Nephron progenitor cell (in vitro differentiated cells): ENCODE data around the gene FTO.

ENCODE experiments used
- DNase-seq: peaks from one replicate; pipeline ENCODE4 v3.0.0; 2021
- H3K27ac Mint-ChIP-seq: 2 replicates; pipeline ENCODE4 v1.8.0; 2021; ENCODE audit warnings: mild to moderate bottlenecking, moderate library complexity, mixed read lengths
- H3K27me3 Mint-ChIP-seq: 2 replicates; pipeline ENCODE4 v1.8.0; 2021; ENCODE audit warnings: mild to moderate bottlenecking, low read depth, mixed read lengths; ENCODE audit not compliant: poor library complexity
- H3K36me3 Mint-ChIP-seq: 2 replicates; pipeline ENCODE4 v1.8.0; 2021; ENCODE audit warnings: low read depth, mixed read lengths
- H3K4me1 Mint-ChIP-seq: 2 replicates; pipeline ENCODE4 v1.8.0; 2021; ENCODE audit warnings: mixed read lengths
- H3K4me3 Mint-ChIP-seq: 2 replicates; pipeline ENCODE4 v1.8.0; 2021; ENCODE audit warnings: mild to moderate bottlenecking, moderate library complexity, mixed read lengths
- H3K9me3 Mint-ChIP-seq: 2 replicates; pipeline ENCODE4 v1.8.0; 2021; ENCODE audit warnings: mild to moderate bottlenecking, moderate library complexity, mixed read lengths
- TF ChIP-seq, protein P1 (sequence below): fragments of 200-600 bp; sonication (generic); IDR thresholded peaks from 2 replicates; pipeline ENCODE4 v1.5.0; 2021; ENCODE audit warnings: antibody characterized with exemption

Gene FTO

DNA sequence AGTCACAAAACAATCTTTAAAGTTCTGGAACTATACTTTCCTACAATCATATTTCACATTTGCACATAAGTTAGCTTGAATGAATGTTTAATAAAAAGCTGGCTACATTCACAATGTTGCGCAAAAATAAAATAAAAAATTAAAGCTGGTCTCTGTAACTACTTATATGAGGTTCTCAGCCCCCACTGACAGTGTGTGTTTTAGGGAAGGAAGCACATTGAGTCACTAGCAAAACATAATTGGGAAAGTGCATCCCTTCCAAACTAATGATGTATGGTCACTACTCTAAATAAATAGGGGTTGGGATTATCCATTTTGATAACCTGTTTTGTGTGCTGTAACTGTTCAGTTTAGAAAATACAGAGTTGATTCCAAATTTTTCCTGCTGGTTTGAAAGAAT, 330.7 kb downstream of the FTO start:
- Mint-ChIP-seq H3K27ac (no peak overlapping the region), H3K36me3 (peaks cover 41% of the 10 kb centered on the region), H3K27me3 (peaks cover 5% of the 10 kb centered on the region), H3K9me3 (peaks cover 37% of the 10 kb centered on the region), H3K4me3 (no peak overlapping the region), H3K4me1 (peaks cover 41% of the 10 kb centered on the region)
- TF ChIP-seq, protein P1, sequence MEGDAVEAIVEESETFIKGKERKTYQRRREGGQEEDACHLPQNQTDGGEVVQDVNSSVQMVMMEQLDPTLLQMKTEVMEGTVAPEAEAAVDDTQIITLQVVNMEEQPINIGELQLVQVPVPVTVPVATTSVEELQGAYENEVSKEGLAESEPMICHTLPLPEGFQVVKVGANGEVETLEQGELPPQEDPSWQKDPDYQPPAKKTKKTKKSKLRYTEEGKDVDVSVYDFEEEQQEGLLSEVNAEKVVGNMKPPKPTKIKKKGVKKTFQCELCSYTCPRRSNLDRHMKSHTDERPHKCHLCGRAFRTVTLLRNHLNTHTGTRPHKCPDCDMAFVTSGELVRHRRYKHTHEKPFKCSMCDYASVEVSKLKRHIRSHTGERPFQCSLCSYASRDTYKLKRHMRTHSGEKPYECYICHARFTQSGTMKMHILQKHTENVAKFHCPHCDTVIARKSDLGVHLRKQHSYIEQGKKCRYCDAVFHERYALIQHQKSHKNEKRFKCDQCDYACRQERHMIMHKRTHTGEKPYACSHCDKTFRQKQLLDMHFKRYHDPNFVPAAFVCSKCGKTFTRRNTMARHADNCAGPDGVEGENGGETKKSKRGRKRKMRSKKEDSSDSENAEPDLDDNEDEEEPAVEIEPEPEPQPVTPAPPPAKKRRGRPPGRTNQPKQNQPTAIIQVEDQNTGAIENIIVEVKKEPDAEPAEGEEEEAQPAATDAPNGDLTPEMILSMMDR: no peak
- DNase-seq: no peak

DNA sequence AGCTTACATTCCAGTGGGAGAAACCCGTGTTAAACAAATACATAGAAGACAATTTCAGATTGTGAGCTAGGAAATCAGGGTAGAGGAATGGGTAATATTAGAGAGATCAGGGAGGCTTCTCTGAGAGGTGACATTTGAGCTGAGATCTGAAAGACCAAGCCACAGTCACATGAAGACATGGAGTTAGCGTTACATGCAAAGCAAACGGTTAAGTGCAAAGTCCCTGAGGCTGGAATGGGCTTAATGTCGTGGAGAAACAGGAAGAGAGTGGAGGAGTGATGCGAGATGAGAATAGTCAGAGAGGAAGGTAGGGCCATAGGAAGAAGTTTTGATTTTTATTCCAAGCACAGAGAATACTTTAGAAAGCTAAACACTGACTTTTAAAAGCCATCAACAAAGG, 336.5 kb downstream of the FTO start:
- peaks cover 35% of the 10 kb centered on the region for H3K4me1 Mint-ChIP-seq
- no peak overlapping the region for H3K27ac Mint-ChIP-seq
- no peaks in the 10 kb centered on the region for H3K27me3 Mint-ChIP-seq
- H3K4me3 Mint-ChIP-seq: no peak overlapping the region
- H3K9me3 Mint-ChIP-seq: peaks cover 28% of the 10 kb centered on the region
- DNase-seq: no peak
- TF ChIP-seq, protein P1: no peak
- H3K36me3 Mint-ChIP-seq: peaks cover 36% of the 10 kb centered on the region

DNA sequence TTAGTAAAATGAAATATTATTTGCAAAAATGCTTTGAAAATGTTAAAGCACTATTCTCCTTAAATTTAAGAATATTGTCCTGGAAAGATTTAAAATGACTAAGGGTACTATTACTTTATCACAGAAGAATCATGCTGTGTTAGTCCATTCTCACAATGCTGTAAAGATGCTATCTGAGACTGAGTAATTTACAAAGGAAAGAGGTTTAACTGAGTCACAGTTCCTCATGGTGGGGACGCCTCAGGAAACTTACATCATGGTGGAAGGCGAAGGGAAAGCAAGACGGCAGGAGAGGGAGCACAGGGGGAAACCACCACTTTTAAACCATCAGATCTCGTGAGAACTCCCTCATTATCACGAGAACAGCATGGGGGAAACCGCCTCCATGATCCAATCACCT, 337.0 kb downstream of the FTO start:
- Mint-ChIP-seq H3K4me1 (peaks cover 30% of the 10 kb centered on the region), H3K4me3 (no peak overlapping the region), H3K36me3 (peaks cover 36% of the 10 kb centered on the region), H3K27ac (no peak overlapping the region), H3K9me3 (peaks cover 28% of the 10 kb centered on the region), H3K27me3 (no peaks in the 10 kb centered on the region)
- no peak for DNase-seq
- TF ChIP-seq, protein P1: no peak

DNA sequence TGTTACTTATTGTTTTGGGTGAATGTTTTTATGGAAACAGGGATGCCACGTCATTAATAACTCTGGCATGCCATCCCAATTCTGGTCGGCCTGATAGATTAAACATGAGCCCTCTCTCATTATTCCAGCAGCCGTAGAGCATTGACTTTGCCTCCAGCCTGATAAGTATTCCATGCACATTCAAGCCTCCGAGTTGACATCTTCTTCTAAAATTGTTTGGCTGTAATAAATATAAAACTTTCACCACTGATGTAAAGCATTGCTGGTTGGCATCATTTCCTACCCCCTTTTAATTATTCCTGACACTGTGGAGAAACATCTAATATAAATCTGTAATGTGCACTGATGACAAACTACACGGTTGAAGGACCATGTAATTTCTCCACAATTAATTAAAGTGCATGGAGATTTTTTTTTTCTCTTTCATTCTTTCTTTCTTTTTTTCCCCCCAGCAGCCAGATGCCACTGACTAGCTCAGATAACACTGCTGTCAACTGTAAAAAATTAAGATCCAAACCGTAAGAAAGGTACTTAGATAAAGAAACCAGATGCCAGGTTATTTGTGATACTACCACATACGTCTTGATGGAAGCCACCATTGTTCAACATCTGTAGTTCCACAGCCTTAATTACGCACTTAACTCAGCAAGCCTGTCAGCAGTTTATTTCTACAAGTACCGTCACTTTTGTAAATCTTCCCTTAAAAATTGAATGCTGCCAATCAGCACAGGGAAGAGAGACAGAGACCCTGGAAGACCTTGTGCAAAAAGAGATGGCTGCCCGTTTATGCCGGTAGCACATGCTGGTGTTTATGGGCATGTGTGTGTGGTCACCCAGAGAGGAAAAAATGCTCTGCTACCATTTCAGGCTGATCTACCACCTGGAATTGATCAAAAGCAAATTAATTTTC, 344.9 kb downstream of the FTO start:
- peaks cover 9% of the 10 kb centered on the region for H3K9me3 Mint-ChIP-seq

DNA sequence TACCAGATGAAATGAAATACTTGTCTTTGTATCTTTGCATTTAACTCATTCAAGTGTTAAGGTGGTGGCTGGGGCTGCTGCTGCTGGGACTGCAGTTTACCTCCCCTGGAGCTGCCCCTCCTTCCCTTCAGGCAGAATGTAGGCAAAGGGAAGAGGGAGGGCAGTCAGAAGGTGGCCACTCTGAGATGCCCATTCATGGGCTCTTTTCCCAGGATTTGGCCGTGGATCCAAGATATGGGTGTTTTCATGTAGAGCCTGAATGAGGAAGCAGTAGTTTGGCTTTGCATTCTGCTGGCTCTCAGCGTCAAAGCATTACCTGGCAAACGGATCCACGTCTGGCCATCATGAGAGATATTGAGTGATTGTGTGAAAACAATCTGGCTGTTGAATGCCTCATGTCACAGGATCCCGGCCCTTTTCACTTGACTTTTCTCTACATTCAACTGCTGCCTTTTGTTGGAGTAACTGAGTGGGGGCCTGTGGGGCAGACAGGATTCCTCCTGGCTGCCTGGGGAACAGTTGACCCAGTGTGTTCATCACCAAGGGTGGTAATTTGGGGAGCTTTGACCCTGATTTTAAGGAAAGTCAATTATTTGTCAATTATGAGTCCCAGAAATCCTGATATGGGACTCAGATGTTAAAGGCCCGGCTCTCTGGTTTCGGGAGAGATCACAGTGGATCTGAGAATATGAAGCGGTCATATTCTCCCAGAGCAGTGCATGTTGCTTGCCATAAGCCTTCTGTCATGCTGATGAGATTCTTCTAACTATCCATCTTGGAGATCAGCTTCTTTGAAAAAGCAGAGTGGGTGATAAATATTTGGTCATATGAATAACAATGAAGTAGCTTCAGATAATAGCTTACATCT, 345.9 kb downstream of the FTO start:
- Mint-ChIP-seq H3K9me3 (peaks cover 7% of the 10 kb centered on the region), H3K27ac (peak overlapping the region; percentile 46), H3K4me3 (no peak overlapping the region), H3K27me3 (no peaks in the 10 kb centered on the region), H3K4me1 (peaks cover 40% of the 10 kb centered on the region), H3K36me3 (no peaks in the 10 kb centered on the region)
- DNase-seq: no peak
- TF ChIP-seq, protein P1: no peak

More for the DNA sequence above, 344.9 kb downstream of the FTO start:
- H3K27ac Mint-ChIP-seq: peak overlapping the region; percentile 46
- peaks cover 40% of the 10 kb centered on the region for H3K4me1 Mint-ChIP-seq
- no peaks in the 10 kb centered on the region for H3K36me3 Mint-ChIP-seq
- H3K27me3 Mint-ChIP-seq: no peaks in the 10 kb centered on the region
- TF ChIP-seq, protein P1: no peak
- no peak for DNase-seq
- H3K4me3 Mint-ChIP-seq: no peak overlapping the region
